CD4-positive, alpha-beta T cell treated with Interleukin-4 for 1 hour (primary cell): ENCODE results near the gene HIPK2.

ENCODE experiments used
- DNase-seq, 2 donors: peaks; one replicate each; pipeline ENCODE4 v3.0.0-alpha.2; 2020 to 2022

Gene HIPK2

GRCh38 chr7:139667377-139667776 lies 110.4 kb downstream of the HIPK2 start:
- DNase-seq, result no peak

GRCh38 chr7:139666501-139666900 lies 111.3 kb downstream of the HIPK2 start:
- no peak for DNase-seq

GRCh38 chr7:139664434-139664833 lies 113.4 kb downstream of the HIPK2 start:
- DNase-seq, result no peak

- no peak for DNase-seq
Measured at GRCh38 chr7:139663608-139664177, 114.1 kb downstream of the HIPK2 start.

- no peak for DNase-seq
Measured at GRCh38 chr7:139661903-139662302, 115.9 kb downstream of the HIPK2 start.

- no peak for DNase-seq
Measured at GRCh38 chr7:139661043-139661440, 116.8 kb downstream of the HIPK2 start.

GRCh38 chr7:139660317-139661042 lies 117.3 kb downstream of the HIPK2 start:
- DNase-seq, result no peak

- DNase-seq, result no peak
Measured at GRCh38 chr7:139659922-139660316, 117.9 kb downstream of the HIPK2 start.

- DNase-seq, result no peak
Measured at GRCh38 chr7:139658908-139659675, 118.7 kb downstream of the HIPK2 start.

GRCh38 chr7:139658296-139658695 lies 119.5 kb downstream of the HIPK2 start:
- DNase-seq, result no peak

- DNase-seq, result no peak
Measured at GRCh38 chr7:139657725-139658124, 120.1 kb downstream of the HIPK2 start.

GRCh38 chr7:139656387-139656786 lies 121.4 kb downstream of the HIPK2 start:
- no peak for DNase-seq

GRCh38 chr7:139655305-139655704 lies 122.5 kb downstream of the HIPK2 start:
- no peak for DNase-seq

GRCh38 chr7:139654276-139655181 lies 123.3 kb downstream of the HIPK2 start:
- DNase-seq, result no peak

- no peak for DNase-seq
Measured at GRCh38 chr7:139651914-139652313, 125.9 kb downstream of the HIPK2 start.

GRCh38 chr7:139651308-139651707 lies 126.5 kb downstream of the HIPK2 start:
- DNase-seq, result no peak

- DNase-seq, result no peak
Measured at GRCh38 chr7:139650429-139651100, 127.2 kb downstream of the HIPK2 start.

- peak; percentile 26 to 48 for DNase-seq
Measured at GRCh38 chr7:139648941-139649425, 128.8 kb downstream of the HIPK2 start.

GRCh38 chr7:139648391-139648861 lies 129.4 kb downstream of the HIPK2 start:
- no peak for DNase-seq

GRCh38 chr7:139647814-139648390 lies 129.9 kb downstream of the HIPK2 start:
- DNase-seq, result no peak

GRCh38 chr7:139647085-139647484 lies 130.7 kb downstream of the HIPK2 start:
- DNase-seq, result peak in 1 of 2 donors; percentile 20

- no peak for DNase-seq
Measured at GRCh38 chr7:139646566-139646965, 131.2 kb downstream of the HIPK2 start.
